IPS-NIHi11 (cell line): ENCODE results near the gene OCA2.
"Not testable (repeated sequence)": the region's sequence is repeated elsewhere in the genome, so short reads cannot be mapped to it uniquely, and the experiment has no call there.

Experiments used
- DNase-seq: peaks from one replicate; pipeline ENCODE4 v3.0.0; 2012; ENCODE audit warnings: mixed read lengths, low spot score

OCA2 gene

DNA sequence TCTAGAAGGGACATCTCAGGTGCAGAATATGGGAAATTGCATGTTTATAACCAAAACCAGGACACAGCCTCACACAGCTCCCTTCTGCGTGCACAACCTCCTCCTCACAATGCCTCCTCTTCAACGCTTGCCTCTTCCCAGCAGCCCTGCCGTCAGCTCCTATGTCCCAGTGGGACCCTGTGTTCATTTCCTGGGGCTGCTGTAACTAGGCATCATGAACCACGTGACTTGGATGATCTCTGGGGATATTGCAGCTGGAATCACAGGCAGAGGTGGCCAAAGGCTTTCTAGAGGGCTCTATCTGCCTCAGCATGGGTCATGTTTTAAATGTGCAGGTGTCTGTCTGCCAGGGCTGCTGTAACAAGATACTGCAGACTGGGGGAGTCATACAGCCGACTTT lies 375.3 kb downstream of the OCA2 start:
- DNase-seq = no peak

DNA sequence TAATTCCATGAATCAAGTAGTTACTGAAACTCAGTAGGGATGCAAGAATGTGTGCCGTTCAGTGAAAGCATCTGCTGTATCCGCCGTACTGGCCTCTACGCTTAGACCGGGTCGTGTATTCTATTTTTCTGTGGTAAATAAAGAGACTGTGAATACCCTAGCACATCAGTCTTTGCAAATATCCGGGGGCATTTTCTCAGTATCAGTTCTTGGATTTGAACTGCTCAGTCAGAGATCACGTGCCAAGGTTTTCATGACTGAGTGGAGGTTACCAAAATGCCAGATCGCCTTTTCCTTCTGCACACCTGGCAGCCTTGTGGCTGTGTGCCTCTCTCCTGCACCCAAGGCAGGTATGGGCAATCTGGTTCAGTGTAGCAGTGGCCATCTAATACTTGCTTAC lies 377.0 kb downstream of the OCA2 start:
- no peak for DNase-seq

DNA sequence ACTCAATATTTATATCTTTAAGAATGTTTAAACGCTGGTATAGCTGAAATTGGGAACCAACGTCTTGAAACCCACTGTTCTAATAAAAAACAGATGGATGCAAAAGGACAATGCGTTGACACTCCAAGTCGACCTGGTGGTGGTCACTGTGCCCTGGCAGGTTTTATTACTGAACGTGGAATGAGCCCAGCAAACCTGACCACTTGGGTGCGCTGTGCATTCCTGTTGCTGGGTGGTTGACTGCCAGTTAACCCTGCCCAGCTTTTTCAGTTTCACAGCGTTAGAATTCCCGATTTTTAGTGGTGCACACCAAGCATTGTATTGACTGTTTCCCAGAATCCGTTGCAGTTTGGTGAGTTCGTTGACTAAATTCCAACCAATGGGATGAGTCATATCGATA lies 384.4 kb downstream of the OCA2 start:
- peak; percentile 43 for DNase-seq

DNA sequence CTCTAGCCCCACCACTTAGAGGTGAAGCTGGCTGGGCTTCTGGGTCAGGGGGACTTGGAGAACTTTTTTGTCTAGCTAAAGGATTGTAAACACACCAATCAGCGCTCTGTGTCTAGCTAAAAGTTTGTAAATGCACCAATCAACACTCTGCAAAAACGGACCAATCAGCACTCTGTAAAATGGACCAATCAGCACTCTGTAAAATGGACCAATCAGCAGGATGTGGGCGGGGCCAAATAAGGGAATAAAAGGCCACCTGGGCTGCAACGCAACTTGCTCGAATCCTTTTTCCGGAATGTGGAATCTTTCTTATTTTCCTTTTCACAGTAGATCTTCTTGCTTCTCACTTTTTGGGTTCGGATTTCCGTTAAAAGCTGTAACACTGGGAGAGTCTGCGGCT lies 385.3 kb downstream of the OCA2 start:
- DNase-seq = not testable (repeated sequence)

DNA sequence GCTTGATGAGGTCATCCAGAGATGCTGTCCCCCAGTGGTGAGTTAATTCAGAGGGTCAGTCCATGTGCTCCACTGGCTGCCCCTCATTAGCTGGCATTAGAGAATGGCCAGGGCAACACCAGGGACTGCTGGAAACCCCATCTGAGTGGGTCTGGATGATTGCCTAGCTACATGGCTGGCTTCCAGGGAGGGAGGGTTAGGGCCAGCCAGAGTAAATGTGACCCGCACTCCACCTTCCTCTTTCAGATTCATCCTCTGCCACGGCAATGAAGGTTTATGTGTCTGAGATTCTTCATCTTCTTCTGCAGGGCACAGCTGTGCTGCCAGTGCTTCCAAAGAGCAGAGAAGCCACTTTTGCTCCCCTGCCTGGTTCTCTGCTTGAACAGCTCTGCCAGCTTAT lies 391.9 kb downstream of the OCA2 start:
- no peak for DNase-seq

DNA sequence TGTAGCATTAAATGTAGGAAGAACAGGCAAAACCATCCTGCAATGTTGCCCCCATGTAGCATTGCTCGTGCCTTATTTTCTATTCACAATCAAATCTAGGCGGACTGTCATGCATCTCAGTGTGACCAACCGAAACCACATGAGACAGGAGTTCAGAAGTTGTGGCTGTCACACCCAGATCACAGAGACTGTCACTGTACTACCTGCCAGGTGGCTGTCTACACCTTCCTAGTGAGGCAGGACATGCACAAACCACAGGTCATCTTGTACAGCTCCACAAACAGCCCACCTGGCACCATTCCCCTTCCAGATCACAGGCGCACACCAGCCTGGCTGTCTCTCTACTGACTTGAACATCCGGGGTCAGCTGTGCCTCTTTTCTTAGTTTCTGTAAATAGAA lies 392.8 kb downstream of the OCA2 start:
- DNase-seq = no peak

DNA sequence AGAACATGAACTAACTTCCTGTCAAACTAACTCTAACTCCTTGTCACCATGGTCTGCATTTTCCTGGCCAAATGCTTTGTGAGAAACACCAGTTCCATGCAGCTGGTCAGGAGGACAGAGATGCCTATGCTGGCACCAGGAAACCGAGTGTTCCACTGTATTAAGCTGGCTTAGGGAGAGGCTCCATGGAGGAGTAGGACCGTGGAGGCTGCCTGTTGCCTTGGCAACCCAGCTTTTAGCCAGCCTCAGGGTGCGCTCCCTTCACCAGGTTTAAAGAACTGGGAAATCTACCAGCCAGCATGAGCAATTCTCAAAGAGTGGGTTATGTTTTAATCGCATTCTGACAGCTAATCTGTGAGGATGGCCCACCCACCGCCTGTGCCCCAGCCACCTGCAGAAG lies 394.1 kb downstream of the OCA2 start:
- DNase-seq = no peak
